Activated T-cell treated with anti-CD3 and anti-CD28 coated beads, Interleukin-2, amount 50 U/mL, for 72 hours (primary cell): Measurements from ENCODE around the gene CD40LG. TPM values are rescaled to one million over a fixed set of nuclear protein-coding genes. Genes with fewer than 3 reads are reported as not detected.

Source experiments
- ATAC-seq, 2 donors: fragments of 150-1000 bp; cut with Tn5 transposase; replicated peaks in 1 of 2; 2 replicates each; pipeline ENCODE4 v1.10.0; 2021; ENCODE audit warnings: moderate library complexity in 2 of 2, mild to moderate bottlenecking in 1 of 2
- DNase-seq, 2 donors: peaks; one replicate each; pipeline ENCODE4 v3.0.0; 2021 to 2022; ENCODE audit warnings: mixed read lengths in 1 of 2
- H3K27ac Mint-ChIP-seq: one replicate; pipeline ENCODE4 v1.8.0; 2022; ENCODE audit warnings: mild to moderate bottlenecking, moderate library complexity, mixed read lengths
- H3K27me3 Mint-ChIP-seq: one replicate; pipeline ENCODE4 v1.8.0; 2022; ENCODE audit warnings: low read depth, mixed read lengths
- H3K36me3 Mint-ChIP-seq, 2 donors: one replicate each; pipeline ENCODE4 v1.8.0; 2022; ENCODE audit warnings: mixed read lengths in 2 of 2, mild to moderate bottlenecking in 1 of 2; ENCODE audit not compliant: insufficient read depth in 2 of 2
- H3K4me1 Mint-ChIP-seq: one replicate; pipeline ENCODE4 v1.8.0; 2022; ENCODE audit warnings: low read depth, mixed read lengths
- H3K4me3 Mint-ChIP-seq, 2 donors: one replicate each; pipeline ENCODE4 v1.8.0; 2022; ENCODE audit warnings: mild to moderate bottlenecking in 2 of 2, mixed read lengths in 2 of 2, moderate library complexity in 2 of 2
- H3K9me3 Mint-ChIP-seq, 2 donors: one replicate each; pipeline ENCODE4 v1.8.0; 2022; ENCODE audit warnings: mixed read lengths in 2 of 2
- total RNA-seq, 2 donors: library from RNA; stranded (reverse); gene quantifications; one replicate each; pipeline ENCODE4 v1.2.3, GENCODE V29; 2022

CD40LG gene
- total RNA-seq, 2 donors from 2014 or later: 26.5 to 36.1 TPM

GRCh38 chrX:136687457-136687856, 39.5 kb downstream of the CD40LG start:
- H3K4me1 Mint-ChIP-seq: peaks cover 55% of the 10 kb centered on the region
- H3K27me3 Mint-ChIP-seq: peaks cover 7% of the 10 kb centered on the region
- peak overlapping the region; percentile 93 for H3K27ac Mint-ChIP-seq
- peaks cover 6 to 11% of the 10 kb centered on the region in 2 donors for H3K36me3 Mint-ChIP-seq
- H3K9me3 Mint-ChIP-seq: no peaks in the 10 kb centered on the region
- DNase-seq (peak; percentile 56 to 65), ATAC-seq (peak; percentile 93 to 95)
- H3K4me3 Mint-ChIP-seq: peak overlapping the region; percentile 39 to 81

GRCh38 chrX:136689436-136689835, 41.5 kb downstream of the CD40LG start:
- Mint-ChIP-seq H3K36me3 (peaks cover 6 to 11% of the 10 kb centered on the region in 2 donors), H3K9me3 (no peaks in the 10 kb centered on the region), H3K4me3 (peak overlapping the region; percentile 66 to 77), H3K27ac (peak overlapping the region; percentile 93), H3K4me1 (peaks cover 70% of the 10 kb centered on the region), H3K27me3 (peaks cover 7% of the 10 kb centered on the region)
- ATAC-seq (no peak), DNase-seq (no peak)

DNA sequence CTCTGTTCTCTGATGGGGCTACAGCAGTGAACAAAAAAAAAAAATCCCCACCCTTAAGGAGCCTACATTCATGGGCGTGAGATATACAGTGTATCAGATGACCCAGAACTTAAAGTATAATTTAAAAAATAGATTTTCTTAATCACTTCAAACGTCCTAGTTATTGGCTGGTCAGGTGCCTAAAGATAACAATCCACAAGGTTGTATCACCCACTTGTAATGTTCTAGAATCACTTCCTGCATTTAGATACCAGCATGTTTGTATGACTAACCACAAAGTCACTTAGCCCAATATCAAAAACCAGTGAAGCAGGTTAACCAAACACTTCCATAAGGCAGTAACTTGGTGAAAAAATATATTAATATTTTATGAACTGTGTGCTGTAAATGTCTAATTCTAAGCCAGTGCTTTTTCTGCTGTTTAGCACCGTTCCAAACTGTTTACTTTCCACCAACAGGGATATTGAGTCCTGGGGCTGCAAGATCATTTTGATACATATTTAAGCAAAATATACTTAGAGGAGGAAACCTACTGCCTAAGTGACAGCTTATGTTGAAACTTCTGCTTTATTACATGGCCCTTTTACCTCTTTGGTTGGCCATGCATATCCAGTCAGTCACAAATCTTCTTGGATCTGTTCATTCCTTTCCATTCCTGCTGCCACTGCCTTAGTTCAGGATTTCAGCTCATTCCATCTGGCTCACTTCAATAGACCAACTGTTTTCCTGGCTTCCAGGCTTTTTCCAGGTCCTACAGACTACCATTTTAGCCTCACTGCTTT, 43.3 kb downstream of the CD40LG start:
- Mint-ChIP-seq H3K4me1 (peaks cover 87% of the 10 kb centered on the region), H3K9me3 (no peaks in the 10 kb centered on the region), H3K36me3 (peaks cover 6 to 17% of the 10 kb centered on the region in 2 donors), H3K4me3 (peak overlapping the region in 1 of 2 donors; percentile 27), H3K27ac (peak overlapping the region; percentile 78), H3K27me3 (peaks cover 12% of the 10 kb centered on the region)
- peak; percentile 20 to 27 for ATAC-seq
- DNase-seq: no peak

DNA sequence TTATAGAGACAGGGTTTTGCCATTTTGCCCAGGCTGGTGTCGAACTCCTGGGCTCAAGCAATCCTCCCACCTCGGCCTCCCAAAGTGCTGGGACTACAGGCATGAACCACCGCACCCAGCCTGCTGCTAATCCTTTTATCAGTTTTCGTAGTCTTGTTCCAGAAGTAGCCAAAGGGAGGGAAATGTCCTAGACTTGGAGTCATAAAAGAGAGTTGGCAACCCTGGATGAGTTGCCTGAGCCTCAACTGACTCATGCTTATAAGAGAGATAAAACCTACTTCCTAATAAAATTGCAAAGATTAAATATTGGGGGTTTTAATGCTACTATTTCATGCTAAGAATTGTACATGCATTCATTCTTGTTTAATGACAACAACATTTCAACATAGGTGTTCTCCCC, 44.3 kb downstream of the CD40LG start:
- H3K27ac Mint-ChIP-seq: peak overlapping the region; percentile 78
- DNase-seq (no peak), ATAC-seq (no peak)
- peaks cover 8 to 16% of the 10 kb centered on the region in 2 donors for H3K36me3 Mint-ChIP-seq
- peaks cover 12% of the 10 kb centered on the region for H3K27me3 Mint-ChIP-seq
- H3K4me3 Mint-ChIP-seq: no peak overlapping the region
- H3K4me1 Mint-ChIP-seq: peaks cover 88% of the 10 kb centered on the region
- no peaks in the 10 kb centered on the region for H3K9me3 Mint-ChIP-seq

DNA sequence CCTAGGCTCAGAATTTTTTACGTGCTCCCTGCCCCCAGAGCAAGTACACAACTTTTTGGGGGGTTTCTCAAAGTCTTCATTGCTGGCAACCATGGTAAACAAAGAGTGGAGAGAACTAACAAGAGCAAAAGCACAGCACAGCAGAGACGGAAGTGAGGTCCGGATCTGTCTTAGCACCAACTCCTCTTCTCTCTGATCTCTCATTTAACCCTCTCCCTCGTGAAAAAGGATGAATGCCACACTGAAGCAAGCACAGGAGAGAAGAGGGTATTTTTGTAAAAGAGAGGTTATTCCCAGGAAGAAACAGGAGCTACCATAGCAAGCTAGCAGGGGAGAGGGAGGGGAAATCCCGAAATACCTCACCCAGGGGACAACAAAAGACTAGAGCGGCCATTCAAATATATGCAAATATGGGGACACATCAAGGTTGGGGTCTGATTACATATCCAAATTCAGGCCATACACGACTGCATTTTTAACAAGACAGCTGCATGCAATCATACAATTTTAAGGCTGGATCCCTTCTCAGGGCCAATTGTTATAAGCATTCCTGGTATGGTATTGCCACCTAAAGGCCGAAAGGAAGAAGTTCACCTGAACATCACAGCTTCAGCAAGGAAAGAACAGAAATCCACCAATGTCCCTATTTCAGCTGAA, 46.6 kb downstream of the CD40LG start:
- Mint-ChIP-seq H3K27ac (peak overlapping the region; percentile 96), H3K4me1 (peaks cover 75% of the 10 kb centered on the region), H3K36me3 (peaks cover 10 to 23% of the 10 kb centered on the region in 2 donors), H3K27me3 (peaks cover 12% of the 10 kb centered on the region), H3K9me3 (peaks cover 0 to 3% of the 10 kb centered on the region in 2 donors), H3K4me3 (peak overlapping the region; percentile 75 to 82)
- peak; percentile 71 to 79 for ATAC-seq
- DNase-seq: no peak

DNA sequence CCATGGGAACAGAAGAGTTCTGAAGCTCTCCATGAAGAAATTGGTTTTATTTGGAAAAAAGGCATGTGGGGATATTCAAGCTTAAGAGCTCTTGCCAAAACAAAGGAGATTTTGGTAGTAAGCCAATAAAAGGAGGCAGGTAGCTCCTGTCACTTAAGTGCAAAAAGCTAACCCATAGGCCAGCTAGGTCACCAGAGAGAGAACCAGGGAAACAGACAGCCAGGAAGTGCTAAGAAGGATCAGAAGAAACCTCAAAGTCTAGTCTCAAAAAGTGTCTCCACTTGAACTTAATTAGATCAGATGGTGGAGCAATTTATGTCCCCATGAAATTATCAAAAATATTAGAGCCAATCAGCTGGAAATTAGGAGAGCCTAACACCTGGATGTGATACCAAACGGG, 49.2 kb downstream of the CD40LG start:
- Mint-ChIP-seq H3K27ac (peak overlapping the region; percentile 88), H3K4me1 (peaks cover 52% of the 10 kb centered on the region), H3K4me3 (peak overlapping the region in 1 of 2 donors; percentile 52), H3K9me3 (peaks cover 0 to 3% of the 10 kb centered on the region in 2 donors), H3K36me3 (peaks cover 11 to 40% of the 10 kb centered on the region in 2 donors), H3K27me3 (peaks cover 5% of the 10 kb centered on the region)
- DNase-seq: no peak
- ATAC-seq: no peak

GRCh38 chrX:136708348-136708747, 60.4 kb downstream of the CD40LG start:
- H3K9me3 Mint-ChIP-seq: no peaks in the 10 kb centered on the region
- peaks cover 56% of the 10 kb centered on the region for H3K4me1 Mint-ChIP-seq
- ATAC-seq (no peak), DNase-seq (no peak)
- H3K27ac Mint-ChIP-seq: no peak overlapping the region
- peaks cover 7% of the 10 kb centered on the region for H3K27me3 Mint-ChIP-seq
- H3K36me3 Mint-ChIP-seq: peaks cover 12 to 17% of the 10 kb centered on the region in 2 donors
- no peak overlapping the region for H3K4me3 Mint-ChIP-seq

Other genes starting within 250 kb of the CD40LG start
- not detected for gene BRS3, start 160.2 kb upstream of the CD40LG start, total RNA-seq
- gene HTATSF1, start 150.6 kb upstream of the CD40LG start, total RNA-seq: 10 to 100 TPM; 37.2 to 39.2 TPM
- gene VGLL1, start 115.9 kb upstream of the CD40LG start, total RNA-seq: not detected
- 10 to 100 TPM; 85.6 to 91.1 TPM for gene ARHGEF6, start 132.8 kb downstream of the CD40LG start, total RNA-seq
- 100 to 1,000 TPM; 296 to 315 TPM for gene RBMX, start 232.6 kb downstream of the CD40LG start, total RNA-seq